Esophagus (tissue), 2 donors: Measurements from ENCODE around the gene MAP4K3. TPM values are rescaled to one million over a fixed set of nuclear protein-coding genes. Genes with fewer than 3 reads are reported as not detected.

Experiments used
- H3K27ac ChIP-seq, 2 donors: one replicate each; pipeline ENCODE4 v1.5.1; 2013; ENCODE audit warnings: low read depth in 2 of 2, mild to moderate bottlenecking in 2 of 2, inconsistent platforms in 1 of 2, low read length in 1 of 2, moderate library complexity in 1 of 2
- H3K27me3 ChIP-seq, 2 donors: one replicate each; pipeline ENCODE4 v1.6.1; 2013; ENCODE audit warnings: low read length in 2 of 2, control low read depth in 1 of 2, mild to moderate bottlenecking in 1 of 2; ENCODE audit not compliant: insufficient read depth in 2 of 2, control insufficient read depth in 1 of 2
- H3K36me3 ChIP-seq, 2 donors: one replicate each; pipeline ENCODE4 v1.6.1; 2013; ENCODE audit warnings: low read length in 1 of 2; ENCODE audit not compliant: control insufficient read depth in 2 of 2, insufficient read depth in 2 of 2
- H3K4me1 ChIP-seq, 2 donors: one replicate each; pipeline ENCODE4 v1.6.1; 2013; ENCODE audit warnings: low read length in 1 of 2; ENCODE audit not compliant: control insufficient read depth in 2 of 2, insufficient read depth in 2 of 2
- H3K4me3 ChIP-seq, 2 donors: one replicate each; pipeline ENCODE4 v1.5.1; 2013; ENCODE audit warnings: low read length in 2 of 2, mild to moderate bottlenecking in 2 of 2, low read depth in 1 of 2, moderate library complexity in 1 of 2
- H3K9me3 ChIP-seq, 2 donors: one replicate each; pipeline ENCODE4 v1.6.1; 2013; ENCODE audit warnings: mild to moderate bottlenecking in 2 of 2, low read depth in 1 of 2, low read length in 1 of 2, moderate library complexity in 1 of 2; ENCODE audit not compliant: control insufficient read depth in 2 of 2, insufficient read depth in 1 of 2
- WGBS, 2 donors: extraction: QIAGEN DNeasy Blood & Tissue Kit; methylation state at CpG; one replicate each; pipeline ENCODE4 v1.1.7; 2013; 5-methylcytosine and 5-hydroxymethylcytosine counted together
- polyA plus RNA-seq, 2 donors: library from polyadenylated mRNA; stranded (reverse); fragments of 200-250 nt; gene quantifications; one replicate each; pipeline ENCODE4 v1.2.3, GENCODE V29; 2013
- donor health status: healthy with polysubstance abuse.
- donor health status: Bipolar disorder and iron deficiency.

MAP4K3 gene
- polyA plus RNA-seq, 2 donors = 7.0 to 8.1 TPM

- 80 to 87% methylated on average over 1 of the region's 1 CpG for WGBS, 2 donors
- Histone ChIP-seq H3K36me3 (no peaks in the 10 kb centered on the region), H3K27me3 (no peaks in the 10 kb centered on the region), H3K9me3 (no peaks in the 10 kb centered on the region), H3K27ac (no peak overlapping the region), H3K4me1 (no peaks in the 10 kb centered on the region), H3K4me3 (no peak overlapping the region)
Measured at GRCh38 chr2:39202639-39203369, 234.3 kb downstream of the MAP4K3 start.

Other genes with a start within 250 kb of the MAP4K3 start
- not detected for gene CDKL4, start 193.3 kb downstream of the MAP4K3 start, polyA plus RNA-seq
- gene TMEM178A, start 228.6 kb upstream of the MAP4K3 start, polyA plus RNA-seq = 1 to 10 TPM in 1 of 2 donors, under 1 TPM in 1; 0.53 to 1.1 TPM